Muscle layer of duodenum (tissue), 2 donors: ENCODE data around the gene EIF4G2.

Source experiments
- H3K27ac ChIP-seq: one replicate; pipeline ENCODE4 v1.7.0; 2013; ENCODE audit warnings: mild to moderate bottlenecking, low read length
- H3K27me3 ChIP-seq: one replicate; pipeline ENCODE4 v1.7.0; 2013; ENCODE audit warnings: low read depth, mild to moderate bottlenecking, control low read depth, low read length
- H3K36me3 ChIP-seq, 2 donors: one replicate each; pipeline ENCODE4 v1.7.0; 2013; ENCODE audit warnings: low read length in 2 of 2, control low read depth in 1 of 2, mild to moderate bottlenecking in 1 of 2; ENCODE audit not compliant: insufficient read depth in 2 of 2, control insufficient read depth in 1 of 2
- H3K4me1 ChIP-seq, 2 donors: one replicate each; pipeline ENCODE4 v1.7.0; 2013; ENCODE audit warnings: low read length in 2 of 2, mild to moderate bottlenecking in 2 of 2, control low read depth in 1 of 2, moderate library complexity in 1 of 2; ENCODE audit not compliant: insufficient read depth in 2 of 2, control insufficient read depth in 1 of 2
- H3K4me3 ChIP-seq, 2 donors: one replicate each; pipeline ENCODE4 v1.7.0; 2013; ENCODE audit warnings: low read length in 2 of 2, low read depth in 1 of 2, mild to moderate bottlenecking in 1 of 2
- H3K9me3 ChIP-seq, 2 donors: one replicate each; pipeline ENCODE4 v1.7.0; 2013; ENCODE audit warnings: low read length in 2 of 2, control low read depth in 1 of 2, mild to moderate bottlenecking in 1 of 2; ENCODE audit not compliant: control insufficient read depth in 1 of 2
- donor health status: healthy.

Gene EIF4G2

GRCh38 chr11:10786451-10786850 lies 22.3 kb downstream of the EIF4G2 start:
- no peak overlapping the region for H3K27ac ChIP-seq
- no peaks in the 10 kb centered on the region for H3K9me3 ChIP-seq
- H3K4me3 ChIP-seq = no peak overlapping the region
- H3K4me1 ChIP-seq = peaks cover 0 to 5% of the 10 kb centered on the region in 2 donors
- H3K36me3 ChIP-seq = no peaks in the 10 kb centered on the region
- no peaks in the 10 kb centered on the region for H3K27me3 ChIP-seq

DNA sequence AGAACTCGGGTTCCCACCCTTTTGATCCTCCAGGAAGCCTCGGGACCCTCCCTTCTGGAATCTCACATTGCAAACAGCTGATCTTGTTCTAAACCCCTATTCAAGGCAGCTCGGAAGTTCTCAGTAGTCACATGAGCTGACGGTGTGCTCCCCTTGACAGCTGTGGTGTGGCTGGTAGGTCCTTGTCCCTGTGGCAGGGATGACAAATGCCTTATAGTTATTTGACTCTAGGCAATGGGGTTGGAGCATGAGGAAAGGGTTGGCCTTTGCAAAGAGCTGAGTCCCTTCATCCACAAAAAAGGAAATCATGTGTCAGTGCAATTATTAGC lies 23.6 kb downstream of the EIF4G2 start:
- H3K27ac ChIP-seq = no peak overlapping the region
- no peaks in the 10 kb centered on the region for H3K9me3 ChIP-seq
- H3K4me3 ChIP-seq = no peak overlapping the region
- peaks cover 0 to 5% of the 10 kb centered on the region in 2 donors for H3K4me1 ChIP-seq
- peaks cover 0 to 3% of the 10 kb centered on the region in 2 donors for H3K36me3 ChIP-seq
- no peaks in the 10 kb centered on the region for H3K27me3 ChIP-seq

DNA sequence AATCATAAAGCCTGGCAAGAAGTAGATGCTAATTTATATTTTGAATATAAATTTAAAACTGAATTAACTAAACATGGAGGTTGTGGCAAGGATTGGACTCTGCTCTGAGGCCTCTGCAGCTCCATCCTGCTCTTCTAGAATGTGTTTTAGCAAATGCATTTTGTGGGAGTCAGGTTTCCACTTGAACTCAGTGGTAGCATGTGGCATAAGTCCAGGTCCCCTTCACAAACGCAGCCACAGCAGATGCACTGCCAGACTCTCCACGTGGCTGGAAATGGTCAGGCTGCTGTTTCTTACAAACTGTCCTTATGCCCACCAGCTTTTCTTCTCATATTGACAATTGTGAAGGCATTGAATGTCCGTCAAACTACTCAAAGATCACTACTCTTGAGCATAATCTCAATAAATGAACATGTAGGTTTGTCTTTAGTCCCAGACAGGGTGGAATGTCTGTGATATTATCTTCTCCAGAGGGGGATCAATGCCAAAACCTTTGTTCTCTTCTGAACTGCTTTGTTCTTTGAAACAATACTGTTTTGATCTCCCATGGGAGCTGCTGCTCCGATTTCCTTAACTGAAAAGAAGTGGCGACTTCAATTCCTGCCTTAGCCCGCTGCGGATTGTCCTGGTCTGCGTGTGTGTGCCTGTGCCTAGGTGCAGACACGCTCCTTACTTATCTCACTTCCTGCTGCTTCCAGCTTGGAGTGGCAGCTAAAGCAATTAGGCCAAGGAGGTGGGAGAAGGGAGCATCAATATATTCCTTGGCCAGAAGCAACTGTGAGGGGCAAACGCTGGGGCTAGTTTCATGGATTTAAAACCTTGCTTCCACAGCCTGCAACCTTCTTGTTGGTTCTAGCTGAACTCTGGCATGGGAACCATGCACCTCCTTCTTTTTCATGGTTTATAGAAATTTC lies 24.2 kb downstream of the EIF4G2 start:
- H3K36me3 ChIP-seq = peaks cover under 1 to 7% of the 10 kb centered on the region in 2 donors
- no peaks in the 10 kb centered on the region for H3K9me3 ChIP-seq

GRCh38 chr11:10780040-10780439 lies 28.7 kb downstream of the EIF4G2 start:
- H3K9me3 ChIP-seq = no peaks in the 10 kb centered on the region
- no peak overlapping the region for H3K4me3 ChIP-seq
- H3K36me3 ChIP-seq = peaks cover 24 to 39% of the 10 kb centered on the region in 2 donors
- H3K27me3 ChIP-seq = no peaks in the 10 kb centered on the region
- peaks cover 0 to 5% of the 10 kb centered on the region in 2 donors for H3K4me1 ChIP-seq
- no peak overlapping the region for H3K27ac ChIP-seq

More for the DNA sequence above, 24.2 kb downstream of the EIF4G2 start:
- no peak overlapping the region for H3K4me3 ChIP-seq
- H3K4me1 ChIP-seq = peaks cover 0 to 5% of the 10 kb centered on the region in 2 donors
- no peaks in the 10 kb centered on the region for H3K27me3 ChIP-seq
- H3K27ac ChIP-seq = no peak overlapping the region

DNA sequence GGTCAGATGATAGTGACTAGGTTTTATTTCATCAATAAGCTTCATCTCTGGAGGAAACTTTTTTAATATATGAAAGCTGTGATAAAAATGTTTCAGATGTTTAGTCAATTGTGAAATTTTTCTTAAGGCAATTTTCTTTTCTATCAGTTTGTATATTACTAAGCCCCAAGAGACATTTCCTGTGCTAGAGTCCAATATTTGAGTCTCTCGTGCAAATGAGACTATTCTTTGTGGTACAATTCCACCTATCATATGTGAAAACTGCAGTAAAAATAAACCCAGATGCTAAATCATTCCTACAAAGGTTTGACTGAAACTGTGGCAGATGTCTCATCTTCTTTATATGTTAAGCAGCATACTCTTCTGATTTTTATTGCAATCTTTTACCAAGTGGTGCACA lies 29.6 kb downstream of the EIF4G2 start:
- H3K27ac ChIP-seq = no peak overlapping the region

DNA sequence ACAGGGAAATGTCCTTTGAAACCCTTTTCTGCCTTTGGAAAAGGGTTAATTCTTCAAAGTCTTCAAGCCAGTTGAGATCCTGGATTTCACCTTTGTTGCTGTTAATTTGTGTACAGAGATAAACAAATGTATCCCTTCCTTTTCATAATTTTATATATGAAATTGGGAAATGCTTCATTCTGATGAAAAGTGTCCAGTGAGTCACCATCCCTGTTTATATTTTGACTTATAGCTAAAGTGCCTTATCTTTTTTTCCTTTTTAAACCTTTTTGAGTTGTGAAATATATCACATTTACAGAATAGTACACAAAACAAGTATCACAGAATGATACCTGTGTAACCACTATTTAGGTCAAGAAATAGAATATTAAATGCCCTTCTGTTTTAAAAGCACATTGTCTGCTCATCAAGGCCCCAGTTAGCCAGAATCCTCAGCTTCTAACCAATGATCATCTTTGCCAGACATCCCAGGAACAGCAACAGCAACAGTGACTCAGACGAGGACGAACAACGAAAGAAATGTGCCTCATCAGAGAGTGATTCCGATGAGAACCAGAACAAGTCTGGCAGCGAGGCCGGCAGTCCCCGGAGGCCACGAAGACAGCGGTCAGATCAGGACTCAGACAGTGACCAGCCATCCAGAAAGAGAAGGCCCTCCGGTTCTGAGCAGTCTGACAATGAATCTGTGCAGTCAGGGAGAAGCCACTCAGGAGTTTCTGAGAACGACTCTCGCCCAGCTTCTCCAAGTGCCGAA lies 30.3 kb downstream of the EIF4G2 start:
- H3K27ac ChIP-seq = no peak overlapping the region
- peaks cover 39 to 55% of the 10 kb centered on the region in 2 donors for H3K36me3 ChIP-seq
- H3K9me3 ChIP-seq = no peaks in the 10 kb centered on the region

More for the DNA sequence above, 29.6 kb downstream of the EIF4G2 start:
- Histone ChIP-seq H3K4me3 (no peak overlapping the region), H3K27me3 (no peaks in the 10 kb centered on the region), H3K9me3 (no peaks in the 10 kb centered on the region), H3K4me1 (no peaks in the 10 kb centered on the region), H3K36me3 (peaks cover 34 to 48% of the 10 kb centered on the region in 2 donors)

DNA sequence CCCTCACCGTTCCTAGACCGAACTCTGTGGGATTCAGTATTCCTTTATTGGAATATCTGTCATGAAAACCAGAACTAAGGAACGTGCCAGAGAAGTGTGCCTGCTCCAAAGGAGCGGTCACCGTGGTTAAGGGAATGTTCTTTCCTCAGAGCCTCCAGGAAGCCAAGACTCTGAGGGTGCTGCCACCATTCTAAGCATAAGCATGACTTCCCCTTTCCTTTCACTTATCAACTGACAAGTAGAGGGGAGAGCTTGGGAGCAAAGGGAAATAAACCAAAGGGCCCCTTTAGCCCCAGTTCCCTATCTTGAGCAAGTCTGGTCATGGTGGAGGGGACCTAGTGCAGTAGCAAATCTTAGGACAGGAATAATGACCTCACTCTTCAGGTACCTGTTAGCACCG lies 30.9 kb downstream of the EIF4G2 start:
- H3K36me3 ChIP-seq = peaks cover 45 to 61% of the 10 kb centered on the region in 2 donors
- no peak overlapping the region for H3K4me3 ChIP-seq
- no peak overlapping the region for H3K27ac ChIP-seq
- H3K4me1 ChIP-seq = no peaks in the 10 kb centered on the region
- no peaks in the 10 kb centered on the region for H3K9me3 ChIP-seq
- no peaks in the 10 kb centered on the region for H3K27me3 ChIP-seq

More for the DNA sequence above, 30.3 kb downstream of the EIF4G2 start:
- Histone ChIP-seq H3K27me3 (no peaks in the 10 kb centered on the region), H3K4me3 (no peak overlapping the region), H3K4me1 (no peaks in the 10 kb centered on the region)

DNA sequence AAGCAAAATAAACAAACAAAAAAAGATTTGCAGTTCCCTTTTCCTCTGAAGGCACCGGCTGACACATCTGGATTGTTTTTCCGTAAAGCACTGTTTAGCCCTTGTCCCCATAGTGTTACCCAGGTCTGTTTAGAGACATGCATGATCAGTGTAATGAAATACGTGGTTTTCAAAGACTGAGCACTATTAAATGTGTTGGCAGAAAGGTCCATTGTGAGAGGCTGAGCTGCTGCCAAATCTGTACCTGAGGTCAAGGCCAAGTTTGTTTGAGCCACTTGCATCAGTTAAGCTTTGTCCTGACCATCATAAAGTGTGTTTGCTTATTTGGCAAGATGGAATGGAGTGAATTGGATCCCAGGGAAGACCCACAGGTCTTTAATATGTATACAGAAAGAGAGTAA lies 31.3 kb downstream of the EIF4G2 start:
- Histone ChIP-seq H3K27me3 (no peaks in the 10 kb centered on the region), H3K36me3 (peaks cover 49 to 65% of the 10 kb centered on the region in 2 donors), H3K9me3 (no peaks in the 10 kb centered on the region), H3K27ac (no peak overlapping the region), H3K4me3 (no peak overlapping the region), H3K4me1 (no peaks in the 10 kb centered on the region)

DNA sequence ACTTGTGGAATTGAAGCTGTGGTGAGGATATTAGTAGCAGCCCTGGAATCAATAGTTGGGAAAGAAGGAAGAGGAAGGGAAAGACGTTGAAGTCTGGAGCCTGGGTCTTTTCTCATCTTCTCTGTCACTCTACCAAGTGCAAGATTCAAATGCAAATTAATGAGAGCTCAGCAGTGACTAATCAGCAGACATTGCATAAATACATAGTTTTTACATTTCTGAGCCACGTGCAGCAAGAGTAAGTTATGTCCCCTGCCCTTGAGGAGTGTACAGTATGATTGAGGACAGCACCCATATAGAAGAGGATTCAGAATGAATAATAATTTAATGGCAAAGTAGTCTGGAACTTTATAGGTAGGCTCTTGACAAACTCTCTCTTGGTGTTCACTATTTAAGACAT lies 33.9 kb downstream of the EIF4G2 start:
- Histone ChIP-seq H3K27me3 (no peaks in the 10 kb centered on the region), H3K36me3 (peaks cover 66 to 80% of the 10 kb centered on the region in 2 donors), H3K4me3 (no peak overlapping the region), H3K4me1 (no peaks in the 10 kb centered on the region), H3K9me3 (no peaks in the 10 kb centered on the region), H3K27ac (no peak overlapping the region)

GRCh38 chr11:10771457-10771856 lies 37.3 kb downstream of the EIF4G2 start:
- Histone ChIP-seq H3K4me3 (no peak overlapping the region), H3K9me3 (no peaks in the 10 kb centered on the region), H3K4me1 (no peaks in the 10 kb centered on the region), H3K36me3 (peaks cover 60 to 72% of the 10 kb centered on the region in 2 donors), H3K27ac (no peak overlapping the region), H3K27me3 (no peaks in the 10 kb centered on the region)

DNA sequence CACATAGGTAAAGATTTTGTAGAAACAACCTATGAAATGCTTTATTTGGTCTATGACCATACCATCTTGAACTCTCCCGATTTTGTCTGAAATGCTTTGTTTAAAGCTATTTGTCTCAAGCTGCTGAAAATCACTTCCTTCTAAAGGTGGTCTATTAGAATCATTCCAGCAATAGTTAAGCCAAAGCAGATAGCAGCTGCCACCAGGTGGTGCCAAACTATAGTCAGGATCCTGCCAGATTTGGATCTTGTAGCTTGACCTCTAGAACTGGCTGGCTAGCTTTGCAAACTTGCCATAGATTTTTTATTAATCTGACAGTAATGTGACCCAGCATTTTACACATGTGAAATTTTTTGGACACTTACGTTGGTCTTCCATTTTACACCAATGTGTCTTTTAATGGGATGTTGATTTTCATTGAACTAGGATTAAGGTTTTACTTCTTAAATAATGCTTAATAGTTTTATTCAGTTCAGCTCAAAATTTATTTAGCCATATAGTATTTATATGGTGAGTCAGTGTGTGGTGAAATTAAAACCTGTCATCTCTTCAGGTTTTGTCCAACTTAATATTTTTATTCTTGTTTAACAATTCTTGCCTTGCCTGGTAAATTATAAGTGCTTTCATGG lies 38.0 kb downstream of the EIF4G2 start:
- H3K9me3 ChIP-seq = no peaks in the 10 kb centered on the region
- H3K27me3 ChIP-seq = no peaks in the 10 kb centered on the region
- H3K4me3 ChIP-seq = no peak overlapping the region
- H3K27ac ChIP-seq = no peak overlapping the region
- H3K36me3 ChIP-seq = peaks cover 63 to 73% of the 10 kb centered on the region in 2 donors
- no peaks in the 10 kb centered on the region for H3K4me1 ChIP-seq
